Fibroblast of skin of abdomen (primary cell): ENCODE results near the gene YWHAH.

Source experiments
- DNase-seq: peaks from one replicate; pipeline ENCODE4 v3.0.0-alpha.2; 2013

YWHAH gene

DNA sequence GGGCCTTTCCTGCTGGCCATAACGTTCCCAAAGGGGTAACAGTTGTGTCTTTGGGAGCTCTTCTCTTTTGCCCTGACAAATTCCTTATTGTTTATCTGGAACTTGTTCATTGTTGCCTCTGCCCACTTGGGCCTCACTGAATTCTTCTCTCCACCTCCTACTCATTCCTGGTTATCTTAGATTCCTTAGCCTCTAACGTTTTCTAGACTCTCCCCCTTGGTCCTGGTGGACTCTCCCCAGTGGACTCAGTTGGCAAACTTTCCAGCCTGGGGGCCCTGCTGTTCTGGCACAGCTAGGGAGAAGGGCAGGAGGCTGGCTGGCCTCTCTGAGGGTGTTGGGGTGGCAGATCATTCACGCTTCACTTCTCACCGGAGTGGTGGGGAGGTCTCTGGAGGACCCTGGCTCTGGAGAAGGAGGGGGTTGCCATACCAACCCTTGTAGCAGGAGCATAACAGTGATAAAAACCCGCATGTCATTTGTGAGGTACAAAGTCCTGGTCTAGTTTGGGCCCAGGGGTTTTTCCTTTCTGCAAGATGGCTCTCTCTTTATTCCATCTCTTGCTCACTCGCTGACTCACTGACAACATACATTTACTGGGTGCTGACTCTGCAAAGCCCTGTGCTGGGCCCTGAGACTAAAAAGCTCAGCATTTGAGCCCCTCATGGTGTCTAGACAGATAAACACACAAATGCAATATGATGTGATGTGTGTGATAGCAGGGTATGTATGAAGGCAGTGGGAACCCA lies 39.7 kb downstream of the YWHAH start:
- no peak for DNase-seq

DNA sequence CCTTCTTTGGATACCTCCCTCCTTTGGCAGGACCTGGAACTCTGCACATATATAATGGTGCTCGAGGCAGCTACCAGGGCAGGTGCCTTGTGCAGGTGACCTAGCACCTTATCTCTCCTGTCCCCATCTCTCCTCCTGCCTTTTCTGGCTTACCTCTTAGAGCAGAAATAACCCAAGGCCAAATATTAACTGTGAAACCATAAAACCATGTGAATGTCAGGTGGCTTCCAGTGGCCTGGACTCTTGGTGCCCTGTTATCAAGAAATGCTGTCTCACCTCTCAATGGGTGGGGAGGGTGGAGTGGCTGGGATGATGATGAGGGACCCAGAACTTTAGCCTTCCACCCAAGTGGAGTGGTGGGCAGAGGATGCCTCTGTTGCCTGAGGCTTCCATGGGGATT lies 42.9 kb downstream of the YWHAH start:
- no peak for DNase-seq

DNA sequence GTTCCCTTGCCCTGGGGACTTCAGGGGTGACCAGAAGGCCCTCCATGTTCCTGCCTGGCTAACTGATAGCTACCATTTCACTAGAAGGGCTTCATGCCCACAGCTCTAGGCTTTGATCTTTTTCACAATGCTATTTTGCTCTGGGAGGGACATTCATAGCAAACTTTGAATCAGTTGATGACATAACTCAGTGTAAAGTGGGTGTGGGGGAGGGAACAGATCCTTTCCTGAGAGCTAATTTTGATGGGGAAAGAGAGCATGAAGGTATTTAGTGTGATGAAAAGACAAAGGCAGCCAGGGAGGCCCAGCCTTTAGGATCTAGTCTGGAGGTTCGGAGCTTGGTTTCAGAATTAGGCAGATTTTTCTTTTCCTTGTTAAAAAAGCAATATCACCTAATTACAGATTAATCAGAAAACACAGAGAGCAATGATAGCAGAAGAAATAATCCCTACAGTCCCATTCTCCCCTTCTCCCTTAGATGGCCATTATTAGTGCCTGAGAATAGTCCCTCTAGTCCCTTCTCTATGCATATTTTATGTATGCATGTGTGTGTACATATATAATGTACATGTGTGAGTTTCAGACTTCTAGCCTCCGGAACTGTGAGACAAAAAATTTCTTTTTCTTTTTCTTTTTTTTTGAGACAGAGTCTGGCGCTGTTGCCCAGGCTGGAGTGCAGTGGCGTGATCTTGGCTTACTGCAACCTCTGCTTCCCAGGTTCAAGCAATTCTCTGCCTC lies 46.9 kb downstream of the YWHAH start:
- DNase-seq: no peak

DNA sequence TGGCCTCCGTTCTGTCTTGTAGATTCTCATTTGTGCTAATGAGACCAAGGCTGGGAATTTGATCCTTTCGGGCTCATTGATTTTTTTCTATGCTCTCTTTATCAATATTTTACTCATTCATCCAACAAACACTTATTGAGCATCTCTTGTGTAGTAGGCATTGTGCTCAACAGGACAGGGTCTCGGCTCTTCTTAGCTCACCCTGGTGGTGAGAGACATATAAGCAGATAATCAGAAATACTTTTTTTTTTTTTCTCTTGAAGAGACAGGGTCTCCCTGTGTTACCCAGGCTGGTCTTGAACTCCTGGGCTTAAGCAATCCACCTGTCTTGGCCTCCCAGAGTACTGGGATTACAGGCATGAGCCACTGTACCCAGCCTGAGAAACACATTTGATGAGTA lies 50.7 kb downstream of the YWHAH start:
- DNase-seq: no peak

DNA sequence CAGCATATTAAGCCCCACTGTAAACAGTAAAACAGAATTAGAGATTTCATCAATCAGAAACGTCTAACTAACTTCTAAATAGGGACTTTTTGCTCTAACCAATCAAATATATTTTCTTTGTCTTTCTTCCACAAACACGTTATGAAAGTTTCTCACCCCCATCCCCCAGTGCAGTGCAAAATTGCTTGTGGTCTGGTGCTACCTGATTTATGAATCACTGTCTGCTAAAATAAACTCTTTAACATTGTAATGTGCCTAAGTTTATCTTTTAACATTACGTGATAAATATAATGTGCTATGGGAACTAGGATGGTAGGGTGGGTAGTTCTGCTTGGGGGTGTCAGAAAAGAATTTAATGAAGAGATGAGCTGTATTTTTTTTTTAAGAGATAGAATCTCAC lies 51.5 kb downstream of the YWHAH start:
- DNase-seq: no peak

DNA sequence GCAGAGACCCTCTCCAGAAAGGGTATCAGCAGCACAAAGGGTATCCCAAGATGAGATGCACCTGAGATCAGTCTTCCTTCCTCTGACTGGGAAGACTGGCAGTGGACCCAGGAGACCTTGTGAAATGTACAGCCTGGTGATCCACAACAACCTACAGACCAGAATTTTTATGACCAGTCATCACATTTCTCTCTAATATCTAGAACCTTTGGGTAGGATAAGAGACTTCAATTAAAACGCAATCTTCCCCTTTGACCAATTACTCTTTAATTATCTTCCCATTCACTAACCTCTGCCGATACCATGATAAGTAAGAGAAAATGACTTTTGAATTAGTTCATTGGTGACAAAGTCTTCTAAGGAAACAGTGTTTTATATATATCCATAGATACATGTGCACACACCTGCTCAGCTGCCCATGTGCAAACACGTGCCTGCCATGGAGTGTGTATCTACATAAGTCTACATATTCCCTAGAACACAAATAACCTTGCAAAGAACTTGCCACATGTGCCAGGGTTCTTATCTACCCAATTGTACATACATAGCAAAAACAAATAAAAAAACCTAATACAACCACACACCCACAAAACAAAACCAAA lies 54.5 kb downstream of the YWHAH start:
- no peak for DNase-seq

DNA sequence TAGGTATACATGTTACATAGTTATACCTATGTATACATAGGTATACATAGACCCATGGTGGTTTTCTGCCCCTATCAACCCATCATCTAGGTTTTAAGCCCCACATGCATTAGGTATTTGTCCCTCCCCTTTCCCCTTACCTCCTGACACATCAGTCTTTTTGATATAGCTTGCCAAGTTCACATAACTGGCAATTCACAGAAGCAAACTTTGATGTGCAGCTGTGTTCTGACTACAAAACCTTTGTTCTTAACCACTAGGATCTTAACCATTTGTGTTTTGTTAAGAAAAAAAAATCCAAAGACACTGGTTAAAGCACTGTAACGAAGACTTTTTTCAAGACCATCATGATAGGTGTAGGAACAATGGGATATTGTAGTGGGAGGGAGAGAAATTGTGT lies 55.8 kb downstream of the YWHAH start:
- DNase-seq: no peak

DNA sequence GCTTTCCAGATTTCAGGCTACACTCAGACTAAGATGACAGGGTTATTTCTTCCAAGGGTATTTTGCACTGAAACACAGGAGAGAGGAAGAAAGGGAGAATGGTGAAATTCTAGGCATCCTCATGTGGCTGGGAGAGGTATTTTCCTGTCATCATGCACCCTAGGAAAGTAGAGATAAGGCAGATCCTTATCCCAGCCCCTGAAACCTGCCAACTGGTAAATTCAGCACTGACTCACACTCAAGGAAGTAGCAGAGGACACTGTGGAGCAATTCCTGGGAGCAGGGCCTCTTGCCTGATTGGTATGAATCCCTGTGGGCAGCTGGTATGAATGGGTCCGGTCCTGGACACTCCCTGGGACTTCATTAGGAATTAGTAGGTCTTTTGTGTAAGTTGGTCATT lies 61.1 kb downstream of the YWHAH start:
- DNase-seq: peak; percentile 2
